A549 (cell line): Measurements from ENCODE around the gene RAB15. TPM values are rescaled to one million over a fixed set of nuclear protein-coding genes. Genes with fewer than 3 reads are reported as not detected.

Experiments used
- ATAC-seq, 2 experiments: fragments of 200-7000 bp in 1 of 2; fragments of >200 bp in 1 of 2; cut with Nextera tagmentation in 1 of 2; cut with Tn5 transposase in 1 of 2; 3 replicates each; pipeline versions ENCODE4 v1.8.0 to v1.9.1; 2018 to 2020; ENCODE audit warnings: mild to moderate bottlenecking in 1 of 2, moderate library complexity in 1 of 2
- CTCF ChIA-PET: fragments of 300-600 bp; sonication (Branson Sonifier 250); formaldehyde crosslinking; extraction: SDS; loops from one replicate; lab custom pipeline; 2021; ENCODE audit warnings: antibody characterized with exemption, inconsistent platforms; lab: Yijun Ruan, JAX
- POLR2A ChIA-PET: fragments of 350-600 bp; formaldehyde crosslinking; extraction: SDS; loops from one replicate; lab custom pipeline; 2021; ENCODE audit warnings: antibody characterized with exemption, inconsistent platforms; lab: Yijun Ruan, JAX
- DNase-seq, 2 experiments: peaks; one replicate each; pipeline versions ENCODE4 v3.0.0 to v3.0.0-alpha.2; 2011 to 2016; ENCODE audit warnings: low read depth in 1 of 2, low spot score in 1 of 2
- FAIRE-seq: peaks from 2 replicates; lab custom pipeline; 2011; peaks lifted over from hg19 to GRCh38; lab: Jason Lieb, UNC
- H3K27ac ChIP-seq, 2 experiments: fragments of >200 bp; sonication (Bioruptor Twin); formaldehyde crosslinking; 3 replicates each; pipeline ENCODE4 v1.5.1; 2016 to 2017
- H3K4me1 ChIP-seq: fragments of >200 bp; sonication (Bioruptor Twin); formaldehyde crosslinking; 3 replicates; pipeline ENCODE4 v1.6.1; 2016
- H3K4me2 ChIP-seq: fragments of >200 bp; sonication (Bioruptor Twin); formaldehyde crosslinking; 3 replicates; pipeline ENCODE4 v1.6.1; 2016
- H3K4me3 ChIP-seq: fragments of >200 bp; sonication (Bioruptor Twin); formaldehyde crosslinking; 3 replicates; pipeline ENCODE4 v1.5.1; 2016
- H3K9me3 ChIP-seq: fragments of >200 bp; sonication (Bioruptor Twin); formaldehyde crosslinking; 3 replicates; pipeline ENCODE4 v1.6.1; 2016
- CEBPB ChIP-seq, 2 experiments: fragments of >200 bp in 1 of 2; sonication (Bioruptor Twin) in 1 of 2; formaldehyde crosslinking in 1 of 2; IDR thresholded peaks; 2 replicates each; pipeline ENCODE4 v1.6.1; 2012 to 2016
- CHD4 ChIP-seq: fragments of 200-600 bp; sonication (generic); IDR thresholded peaks from 2 replicates; pipeline ENCODE4 v1.6.1; 2016; ENCODE audit warnings: antibody characterized with exemption, mild to moderate bottlenecking, borderline replicate concordance
- E2F6 ChIP-seq: IDR thresholded peaks from 2 replicates; pipeline ENCODE4 v1.6.1; 2012; ENCODE audit warnings: low read depth, borderline replicate concordance
- EHF ChIP-seq: fragments of 250-450 bp; sonication (Bioruptor Pico); IDR thresholded peaks from 2 replicates; pipeline ENCODE4 v1.5.0; 2020; ENCODE audit warnings: mild to moderate bottlenecking
- ESRRA ChIP-seq: fragments of 150-350 bp; IDR thresholded peaks from 2 replicates; pipeline ENCODE4 v1.6.1; 2014; ENCODE audit warnings: mild to moderate bottlenecking, low read length, borderline replicate concordance
- FOSL2 ChIP-seq, 2 experiments: fragments of 450-650 bp in 1 of 2; fragments of >200 bp in 1 of 2; sonication (Bioruptor Twin) in 1 of 2; formaldehyde crosslinking; IDR thresholded peaks; 2 replicates each; pipeline versions ENCODE4 v1.5.0 to v1.6.1; 2016 to 2020; ENCODE audit warnings: mild to moderate bottlenecking in 1 of 2, moderate library complexity in 1 of 2
- GATA3 ChIP-seq: IDR thresholded peaks from 2 replicates; pipeline ENCODE4 v1.6.1; 2012; ENCODE audit warnings: borderline replicate concordance
- KDM5A ChIP-seq: fragments of 200-600 bp; sonication (generic); IDR thresholded peaks from 2 replicates; pipeline ENCODE4 v1.6.1; 2016; ENCODE audit warnings: antibody characterized with exemption, mild to moderate bottlenecking
- MAFK ChIP-seq: fragments of 450-650 bp; IDR thresholded peaks from 2 replicates; pipeline ENCODE4 v1.6.1; 2014; ENCODE audit not compliant: partially characterized antibody
- NFE2L2 ChIP-seq: fragments of 150-350 bp; conservative IDR thresholded peaks from 2 replicates; pipeline ENCODE4 v1.6.1; 2014; ENCODE audit warnings: low read length
- POLR2AphosphoS2 ChIP-seq: conservative IDR thresholded peaks from 2 replicates; pipeline ENCODE4 v1.6.1; 2012; ENCODE audit warnings: low read length, improper control_type of control experiment, inconsistent platforms
- RARB ChIP-seq: fragments of 250-450 bp; sonication (Bioruptor Pico); IDR thresholded peaks from 2 replicates; pipeline ENCODE4 v1.8.0; 2021; ENCODE audit warnings: mild to moderate bottlenecking, moderate library complexity
- RNF2 ChIP-seq: fragments of 200-600 bp; sonication (generic); IDR thresholded peaks from 2 replicates; pipeline ENCODE4 v1.6.1; 2016; ENCODE audit warnings: low read depth, mild to moderate bottlenecking, antibody characterized with exemption, moderate library complexity, borderline replicate concordance
- SMC3 ChIP-seq: fragments of >200 bp; sonication (Bioruptor Twin); formaldehyde crosslinking; IDR thresholded peaks from 3 replicates; pipeline ENCODE4 v1.6.1; 2018; ENCODE audit warnings: inconsistent platforms
- TFCP2L1 ChIP-seq: fragments of 250-450 bp; sonication (Bioruptor Pico); IDR thresholded peaks from 2 replicates; pipeline ENCODE4 v1.5.0; 2021; ENCODE audit warnings: mild to moderate bottlenecking
- TP53 ChIP-seq: fragments of 250-450 bp; sonication (Bioruptor Pico); IDR thresholded peaks from 2 replicates; pipeline ENCODE4 v1.5.0; 2021; ENCODE audit warnings: mild to moderate bottlenecking, moderate library complexity
- ZC3H11A ChIP-seq: fragments of 450-650 bp; IDR thresholded peaks from 2 replicates; pipeline ENCODE4 v1.6.1; 2014; ENCODE audit warnings: antibody characterized with exemption, mild to moderate bottlenecking
- ZSCAN20 ChIP-seq: fragments of 250-450 bp; sonication (Bioruptor Pico); IDR thresholded peaks from 2 replicates; pipeline ENCODE4 v1.8.0; 2022; ENCODE audit warnings: mild to moderate bottlenecking, moderate library complexity
- whole genome bisulfite sequencing: methylation state at CpG from one replicate; pipeline ENCODE4 v1.1.6; 2017; ENCODE audit errors: missing lambda C conversion rate; 5-methylcytosine and 5-hydroxymethylcytosine counted together
- polyA plus RNA-seq, 4 experiments: library from polyadenylated mRNA; depleted of rRNA in 3 of 4; stranded (reverse); fragments of >200 nt; fragmentation: RNase III in 1 of 4; extraction: RNeasy Plus Mini Kit Qiagen cat#74134 plus additional on column Dnase treatment in 1 of 4; gene quantifications; 2 replicates in 3 of 4; 3 replicates in 1 of 4; pipeline ENCODE4 v1.2.3, GENCODE V29; 2011 to 2017
- TF ChIP-seq, protein P1 (sequence below): fragments of >200 bp; sonication (Bioruptor Twin); formaldehyde crosslinking; IDR thresholded peaks from 3 replicates; pipeline ENCODE4 v1.5.1; 2016
- TF ChIP-seq, protein P2 (sequence below): fragments of 450-650 bp; IDR thresholded peaks from 2 replicates; pipeline ENCODE4 v1.6.1; 2014; ENCODE audit warnings: antibody characterized with exemption
- TF ChIP-seq, protein P3 (sequence below): IDR thresholded peaks from 2 replicates; pipeline ENCODE4 v1.6.1; 2012
- TF ChIP-seq, protein P4 (sequence below): fragments of >200 bp; sonication (Bioruptor Twin); formaldehyde crosslinking; IDR thresholded peaks from 3 replicates; pipeline ENCODE4 v1.6.1; 2016

The RAB15 gene
- polyA plus RNA-seq, 2 of the 4 experiments (the other 2 are of a cell fraction): 32.2 to 35.1 TPM

DNA sequence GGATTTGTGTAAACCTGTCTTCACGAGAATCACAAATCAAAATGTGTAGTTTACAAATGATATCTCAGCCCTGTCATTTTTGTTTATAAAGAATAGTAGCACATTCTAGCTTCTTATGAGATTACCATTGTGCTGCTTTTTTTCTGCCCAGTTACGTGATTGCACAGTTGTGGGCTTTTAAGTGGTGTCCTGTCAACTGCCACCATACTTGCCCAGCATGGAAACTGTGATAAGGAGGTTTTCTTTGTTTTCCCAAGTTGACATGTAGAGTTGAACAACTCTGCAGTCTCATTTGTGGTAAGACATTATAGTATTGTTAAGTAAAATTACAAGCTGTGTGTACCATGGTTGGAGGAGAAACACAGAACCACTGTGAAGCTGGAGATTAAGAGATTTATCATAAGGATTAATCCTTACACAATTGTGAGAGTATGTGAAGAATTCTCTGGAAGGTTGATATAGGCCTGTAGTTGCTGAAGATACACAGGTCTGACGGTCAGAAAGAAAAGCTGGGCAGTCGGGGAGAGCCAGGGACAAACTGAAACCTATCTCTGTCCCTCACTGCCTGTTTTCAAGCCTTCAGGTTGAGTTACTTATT lies 45.6 kb downstream of the RAB15 start:
- 95% methylated on average over 4 of the region's 4 CpGs for WGBS
- H3K4me3 ChIP-seq: no peak overlapping the region
- POLR2A ChIA-PET: no interaction called here
- TF ChIP-seq CHD4 (no peak), POLR2AphosphoS2 (no peak), SMC3 (no peak), EHF (CRISPR knock-in tag) (no peak)
- TF ChIP-seq, protein P1, sequence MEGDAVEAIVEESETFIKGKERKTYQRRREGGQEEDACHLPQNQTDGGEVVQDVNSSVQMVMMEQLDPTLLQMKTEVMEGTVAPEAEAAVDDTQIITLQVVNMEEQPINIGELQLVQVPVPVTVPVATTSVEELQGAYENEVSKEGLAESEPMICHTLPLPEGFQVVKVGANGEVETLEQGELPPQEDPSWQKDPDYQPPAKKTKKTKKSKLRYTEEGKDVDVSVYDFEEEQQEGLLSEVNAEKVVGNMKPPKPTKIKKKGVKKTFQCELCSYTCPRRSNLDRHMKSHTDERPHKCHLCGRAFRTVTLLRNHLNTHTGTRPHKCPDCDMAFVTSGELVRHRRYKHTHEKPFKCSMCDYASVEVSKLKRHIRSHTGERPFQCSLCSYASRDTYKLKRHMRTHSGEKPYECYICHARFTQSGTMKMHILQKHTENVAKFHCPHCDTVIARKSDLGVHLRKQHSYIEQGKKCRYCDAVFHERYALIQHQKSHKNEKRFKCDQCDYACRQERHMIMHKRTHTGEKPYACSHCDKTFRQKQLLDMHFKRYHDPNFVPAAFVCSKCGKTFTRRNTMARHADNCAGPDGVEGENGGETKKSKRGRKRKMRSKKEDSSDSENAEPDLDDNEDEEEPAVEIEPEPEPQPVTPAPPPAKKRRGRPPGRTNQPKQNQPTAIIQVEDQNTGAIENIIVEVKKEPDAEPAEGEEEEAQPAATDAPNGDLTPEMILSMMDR: no peak
- TF ChIP-seq, all 56 proteins: peak for 0
- Histone ChIP-seq H3K9me3 (no peaks in the 10 kb centered on the region), H3K4me1 (no peaks in the 10 kb centered on the region; the same call in 2 of the 3 replicates), H3K27ac (no peak overlapping the region), H3K4me2 (no peak overlapping the region)
- no peak for FAIRE-seq
- CTCF ChIA-PET: interaction anchor here (1.0 to 1.8 kb wide), 5 partner anchors 9 to 103 kb away, joined by 3 to 6 read pairs (median 3); no protein-coding TSS in a partner anchor
- no peak for ATAC-seq
- DNase-seq: no peak

DNA sequence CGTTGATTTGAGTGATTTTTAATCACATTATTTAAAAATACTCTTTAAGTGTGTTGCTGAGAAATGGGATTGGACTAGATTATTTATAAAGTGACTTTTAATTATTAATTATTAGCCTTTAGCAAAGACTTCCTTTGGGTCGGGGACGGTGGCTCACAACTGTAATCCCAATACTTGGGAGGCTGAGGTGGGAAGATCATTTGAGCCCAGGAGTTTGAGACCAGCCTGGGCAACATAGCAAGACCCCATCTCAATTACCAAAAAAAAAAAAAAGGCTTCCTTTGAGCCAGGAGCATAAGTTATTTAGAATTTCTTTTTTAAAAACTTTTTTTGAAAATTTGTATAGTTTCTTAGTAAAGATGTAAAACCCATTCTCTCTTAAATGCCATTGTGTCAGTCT lies 49.1 kb downstream of the RAB15 start:
- no peaks in the 10 kb centered on the region for H3K9me3 ChIP-seq
- TF ChIP-seq RNF2: no peak
- TF ChIP-seq MAFK: no peak
- no peak for TF ChIP-seq ZC3H11A
- no peak for TF ChIP-seq ESRRA
- no peak for TF ChIP-seq POLR2AphosphoS2
- TF ChIP-seq, protein P2, sequence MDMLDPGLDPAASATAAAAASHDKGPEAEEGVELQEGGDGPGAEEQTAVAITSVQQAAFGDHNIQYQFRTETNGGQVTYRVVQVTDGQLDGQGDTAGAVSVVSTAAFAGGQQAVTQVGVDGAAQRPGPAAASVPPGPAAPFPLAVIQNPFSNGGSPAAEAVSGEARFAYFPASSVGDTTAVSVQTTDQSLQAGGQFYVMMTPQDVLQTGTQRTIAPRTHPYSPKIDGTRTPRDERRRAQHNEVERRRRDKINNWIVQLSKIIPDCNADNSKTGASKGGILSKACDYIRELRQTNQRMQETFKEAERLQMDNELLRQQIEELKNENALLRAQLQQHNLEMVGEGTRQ: no peak
- TF ChIP-seq RARB (CRISPR knock-in tag): no peak
- no peak for TF ChIP-seq KDM5A
- no peak for TF ChIP-seq TFCP2L1 (CRISPR knock-in tag)
- TF ChIP-seq ZSCAN20 (CRISPR knock-in tag): no peak
- TF ChIP-seq EHF (CRISPR knock-in tag): no peak
- TF ChIP-seq CEBPB (IDR thresholded peaks at IDR 0.05): no peak
- no peak for TF ChIP-seq E2F6
- no peak for TF ChIP-seq GATA3
- TF ChIP-seq, protein P3, sequence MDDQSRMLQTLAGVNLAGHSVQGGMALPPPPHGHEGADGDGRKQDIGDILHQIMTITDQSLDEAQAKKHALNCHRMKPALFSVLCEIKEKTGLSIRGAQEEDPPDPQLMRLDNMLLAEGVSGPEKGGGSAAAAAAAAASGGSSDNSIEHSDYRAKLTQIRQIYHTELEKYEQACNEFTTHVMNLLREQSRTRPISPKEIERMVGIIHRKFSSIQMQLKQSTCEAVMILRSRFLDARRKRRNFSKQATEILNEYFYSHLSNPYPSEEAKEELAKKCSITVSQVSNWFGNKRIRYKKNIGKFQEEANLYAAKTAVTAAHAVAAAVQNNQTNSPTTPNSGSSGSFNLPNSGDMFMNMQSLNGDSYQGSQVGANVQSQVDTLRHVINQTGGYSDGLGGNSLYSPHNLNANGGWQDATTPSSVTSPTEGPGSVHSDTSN: no peak
- TF ChIP-seq TP53 (CRISPR knock-in tag): no peak
- TF ChIP-seq, protein P4, sequence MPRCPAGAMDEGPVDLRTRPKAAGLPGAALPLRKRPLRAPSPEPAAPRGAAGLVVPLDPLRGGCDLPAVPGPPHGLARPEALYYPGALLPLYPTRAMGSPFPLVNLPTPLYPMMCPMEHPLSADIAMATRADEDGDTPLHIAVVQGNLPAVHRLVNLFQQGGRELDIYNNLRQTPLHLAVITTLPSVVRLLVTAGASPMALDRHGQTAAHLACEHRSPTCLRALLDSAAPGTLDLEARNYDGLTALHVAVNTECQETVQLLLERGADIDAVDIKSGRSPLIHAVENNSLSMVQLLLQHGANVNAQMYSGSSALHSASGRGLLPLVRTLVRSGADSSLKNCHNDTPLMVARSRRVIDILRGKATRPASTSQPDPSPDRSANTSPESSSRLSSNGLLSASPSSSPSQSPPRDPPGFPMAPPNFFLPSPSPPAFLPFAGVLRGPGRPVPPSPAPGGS: no peak
- TF ChIP-seq FOSL2 (IDR thresholded peaks at IDR 0.05): no peak
- no peak for TF ChIP-seq FOSL2 (CRISPR knock-in tag; IDR thresholded peaks at IDR 0.05)
- TF ChIP-seq NFE2L2: no peak
- H3K4me3 ChIP-seq: no peak overlapping the region
- no peak overlapping the region for H3K4me2 ChIP-seq
- peaks cover 19% of the 10 kb centered on the region for H3K4me1 ChIP-seq
- no peak for DNase-seq
- POLR2A ChIA-PET: no interaction called here
- ATAC-seq: no peak
- H3K27ac ChIP-seq: no peak overlapping the region
- 86% methylated on average over 3 of the region's 3 CpGs for WGBS
- peak; percentile 18 for FAIRE-seq
- CTCF ChIA-PET: interaction anchor here (2.8 kb wide), 1 partner anchor 32 kb away, joined by 14 read pairs; no protein-coding TSS in a partner anchor
